DMS 273 treated with DMSO at 0.1 percent for 48 hours (cell line): ENCODE results near the gene TP53TG3D.
"Not testable (repeated sequence)": the region's sequence is repeated elsewhere in the genome, so short reads cannot be mapped to it uniquely, and the experiment has no call there.

ENCODE experiments used
- DNase-seq: peaks from one replicate; lab custom pipeline; 2025; lab: John Stamatoyannopoulos, UW

TP53TG3D gene

GRCh38 chr16:32252986-32253385 lies at the start of gene TP53TG3D:
TSS of gene TP53TG3D (plus strand) at chr16:32253286. CDS start at chr16:32253354, 68 bp downstream.
- DNase-seq = not testable (repeated sequence)

GRCh38 chr16:32253507-32253906 lies 421 bp downstream of the TP53TG3D start:
- DNase-seq = not testable (repeated sequence)

GRCh38 chr16:32261526-32261925 lies 8.4 kb downstream of the TP53TG3D start:
- DNase-seq = not testable (repeated sequence)

GRCh38 chr16:32263552-32263951 lies 10.5 kb downstream of the TP53TG3D start:
- not testable (repeated sequence) for DNase-seq

- not testable (repeated sequence) for DNase-seq
Measured at GRCh38 chr16:32281910-32282309, 28.8 kb downstream of the TP53TG3D start.

GRCh38 chr16:32283024-32283423 lies 29.9 kb downstream of the TP53TG3D start:
- not testable (repeated sequence) for DNase-seq

GRCh38 chr16:32283917-32284495 lies 30.9 kb downstream of the TP53TG3D start:
- DNase-seq = not testable (repeated sequence)

- DNase-seq = not testable (repeated sequence)
Measured at GRCh38 chr16:32284800-32285796, 32.0 kb downstream of the TP53TG3D start.

- DNase-seq = not testable (repeated sequence)
Measured at GRCh38 chr16:32286193-32286592, 33.1 kb downstream of the TP53TG3D start.

GRCh38 chr16:32287743-32288142 lies 34.7 kb downstream of the TP53TG3D start:
- DNase-seq = not testable (repeated sequence)

GRCh38 chr16:32289197-32289596 lies 36.1 kb downstream of the TP53TG3D start:
- not testable (repeated sequence) for DNase-seq

- DNase-seq = not testable (repeated sequence)
Measured at GRCh38 chr16:32302776-32303175, 49.7 kb downstream of the TP53TG3D start.
